Kidney tubule cell (primary cell): Measurements from ENCODE around the gene BATF.
A peak's percentile ranks its signal among the peaks of the same experiment; 100 is the strongest.

Source experiments
- DNase-seq: peaks from one replicate; pipeline ENCODE4 v3.0.0-alpha.2; 2018; ENCODE audit warnings: low spot score

BATF gene

DNA sequence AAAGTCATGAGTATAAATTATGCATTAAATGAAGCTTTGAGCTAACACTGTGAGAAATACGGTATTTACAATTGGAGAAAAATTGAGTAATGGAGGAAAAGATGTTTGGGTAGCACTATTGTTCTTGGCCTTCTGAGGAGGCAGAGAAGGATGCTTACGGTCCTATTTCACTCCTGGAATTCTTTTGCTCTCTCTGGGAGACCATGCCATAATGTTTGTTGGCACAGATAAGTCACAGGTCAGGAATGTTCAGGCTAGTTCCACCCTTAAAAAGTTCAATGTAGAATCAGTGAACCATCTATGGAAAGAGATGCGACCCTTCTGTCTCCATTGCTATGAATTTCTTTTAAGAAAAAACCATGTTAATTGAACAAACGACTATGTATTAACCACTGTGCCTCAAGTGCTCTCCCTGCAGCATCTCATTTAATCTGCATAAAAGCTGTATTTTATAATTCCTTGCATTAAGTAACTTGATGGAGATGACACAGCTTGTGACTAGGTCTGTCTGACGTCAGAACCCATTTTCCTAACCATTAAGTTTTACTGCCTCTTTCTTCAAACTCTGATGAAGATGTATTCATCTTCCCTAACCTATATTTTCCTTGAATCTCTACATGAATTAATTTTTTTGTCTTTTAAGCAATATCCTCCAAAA lies 9.5 kb downstream of the BATF start:
- peak; percentile 74 for DNase-seq

- DNase-seq = no peak
These were observed 11.7 kb downstream of the BATF start for GRCh38 chr14:75533791-75534555.

DNA sequence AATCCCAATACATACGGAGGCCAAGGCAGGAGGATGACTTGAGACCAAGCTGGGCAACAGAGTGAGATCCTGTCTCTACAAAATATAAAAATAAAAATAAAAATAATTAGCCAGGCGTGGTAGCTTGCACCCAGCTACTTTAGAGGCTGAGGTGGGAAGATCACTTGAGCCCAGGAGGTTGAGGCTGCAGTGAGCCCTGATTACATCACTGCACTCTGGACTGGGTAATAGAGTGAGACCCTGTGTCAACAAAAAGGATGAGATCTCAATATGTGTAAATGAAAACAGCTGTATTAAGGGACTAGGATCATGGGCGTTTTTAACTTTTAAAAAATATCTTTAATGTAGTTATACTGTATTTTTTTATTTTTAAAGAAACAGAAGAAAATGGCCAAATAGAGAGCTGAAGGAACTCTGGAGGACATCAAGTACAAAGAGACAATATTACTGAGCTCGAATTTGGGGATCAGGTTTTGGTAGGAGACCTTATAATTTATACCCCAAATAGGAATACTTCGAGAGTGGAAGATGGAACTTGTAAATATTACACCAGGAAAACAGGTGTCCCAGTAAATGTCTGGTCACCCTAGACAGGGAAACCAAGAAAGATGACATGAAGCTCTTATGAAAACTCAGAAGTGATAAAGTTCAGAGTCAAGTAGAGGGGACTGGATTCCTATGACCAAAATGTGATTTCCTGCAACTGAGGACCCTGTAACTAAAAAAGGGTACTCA lies 13.1 kb downstream of the BATF start:
- no peak for DNase-seq

GRCh38 chr14:75537071-75537470 lies 14.8 kb downstream of the BATF start:
- DNase-seq = no peak

GRCh38 chr14:75539162-75539560 lies 16.9 kb downstream of the BATF start:
- no peak for DNase-seq

DNA sequence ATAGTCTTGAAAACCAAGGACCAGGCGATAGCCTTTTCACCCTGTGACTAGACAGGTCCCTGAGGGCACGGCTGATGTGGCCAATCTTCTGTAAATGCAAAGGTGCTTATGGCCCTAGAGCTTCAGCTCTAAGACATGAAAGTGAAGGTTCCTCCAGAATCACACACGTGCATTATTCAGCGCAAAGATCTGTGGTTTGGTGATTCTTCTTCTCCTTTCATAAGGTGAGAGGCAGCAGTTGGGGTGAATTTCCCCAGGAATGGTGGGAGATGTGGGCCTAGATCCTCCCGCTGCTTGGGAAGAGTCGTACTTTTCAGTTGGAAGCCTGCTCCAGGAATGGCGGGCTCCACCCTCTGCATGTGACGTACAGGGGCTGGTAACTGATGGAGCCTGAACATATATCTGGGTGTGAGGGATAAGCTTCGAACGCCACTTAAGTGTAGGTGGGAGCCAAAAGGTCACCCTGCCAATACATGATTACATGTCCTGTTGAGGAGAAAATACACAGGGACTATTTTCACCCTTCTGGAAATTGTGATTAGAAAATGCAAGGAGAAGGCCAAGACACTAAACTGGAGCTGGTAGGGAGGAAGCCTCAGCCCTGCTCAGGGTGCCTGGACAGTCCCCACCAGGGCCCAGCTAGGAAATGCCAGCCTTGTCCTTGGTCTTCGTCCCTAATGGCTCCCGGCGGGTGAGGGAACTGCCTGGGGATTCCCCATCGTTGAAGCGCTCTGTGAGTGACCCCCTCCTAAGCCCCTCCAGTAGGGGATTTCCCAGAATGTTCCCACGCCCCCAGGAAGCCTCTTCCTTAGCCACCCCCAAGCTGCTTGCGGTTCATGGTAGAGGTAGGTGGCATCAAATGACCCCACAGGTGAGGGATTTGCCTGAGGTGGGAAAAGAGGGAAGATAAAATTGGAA lies 17.6 kb downstream of the BATF start:
- DNase-seq = no peak

GRCh38 chr14:75540479-75540851 lies 18.2 kb downstream of the BATF start:
- DNase-seq = no peak

GRCh38 chr14:75542588-75543091 lies 20.4 kb downstream of the BATF start:
- DNase-seq = no peak

DNA sequence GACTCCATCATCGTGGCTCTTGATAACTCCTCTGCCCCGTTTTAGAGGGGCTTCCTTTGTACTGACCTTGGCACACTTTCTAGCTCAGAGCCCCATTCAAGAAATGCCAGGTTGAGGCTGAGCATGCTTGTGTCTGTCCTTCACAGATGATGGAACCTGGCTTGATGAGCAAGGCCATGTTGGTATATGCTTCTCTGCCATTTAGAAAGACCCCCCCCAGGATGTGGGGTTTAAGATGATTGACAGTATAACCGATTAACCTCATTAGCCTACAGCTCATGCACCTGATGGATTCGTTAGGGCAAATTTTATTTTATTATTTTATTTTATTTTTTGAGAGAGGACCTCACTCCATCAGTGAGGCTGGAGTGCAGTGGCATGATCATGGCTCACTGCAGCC lies 21.0 kb downstream of the BATF start:
- no peak for DNase-seq

- no peak for DNase-seq
These were observed 21.5 kb downstream of the BATF start for GRCh38 chr14:75543786-75544185.

- no peak for DNase-seq
These were observed 23.6 kb downstream of the BATF start for GRCh38 chr14:75545907-75546306.

DNA sequence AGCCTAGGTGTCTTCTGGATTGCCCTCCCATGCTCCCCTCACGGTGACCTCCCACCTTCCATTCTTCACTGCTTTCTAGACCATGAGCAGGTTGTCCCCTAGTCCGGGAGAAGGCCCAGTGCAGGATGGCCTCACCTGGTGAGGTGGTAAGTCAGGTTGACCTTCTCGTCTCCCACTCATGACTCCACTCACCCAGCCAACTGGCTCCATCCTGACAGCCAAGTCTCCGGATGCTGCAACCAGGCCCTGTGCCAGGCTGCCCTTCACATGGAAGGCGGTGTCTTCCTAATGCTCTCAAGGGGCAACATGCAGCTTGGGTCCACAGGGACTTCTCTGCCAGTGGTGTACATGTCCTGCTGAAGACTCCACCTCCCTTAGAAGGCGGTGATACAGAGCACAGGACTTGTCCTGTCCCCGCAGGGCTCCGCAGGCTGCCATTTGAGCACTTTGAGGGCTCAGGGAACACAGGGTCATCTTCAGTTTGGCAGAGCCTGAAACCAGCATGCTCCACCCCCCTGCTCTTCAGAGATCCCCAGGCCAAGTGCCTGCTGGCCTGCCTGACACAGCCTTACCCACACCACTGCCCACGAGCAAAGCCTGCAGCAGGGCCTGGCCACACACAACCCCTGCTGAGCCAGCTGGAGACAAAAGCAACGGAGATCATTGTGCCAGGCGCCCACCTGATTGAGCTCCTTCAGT lies 25.4 kb downstream of the BATF start:
- no peak for DNase-seq

DNA sequence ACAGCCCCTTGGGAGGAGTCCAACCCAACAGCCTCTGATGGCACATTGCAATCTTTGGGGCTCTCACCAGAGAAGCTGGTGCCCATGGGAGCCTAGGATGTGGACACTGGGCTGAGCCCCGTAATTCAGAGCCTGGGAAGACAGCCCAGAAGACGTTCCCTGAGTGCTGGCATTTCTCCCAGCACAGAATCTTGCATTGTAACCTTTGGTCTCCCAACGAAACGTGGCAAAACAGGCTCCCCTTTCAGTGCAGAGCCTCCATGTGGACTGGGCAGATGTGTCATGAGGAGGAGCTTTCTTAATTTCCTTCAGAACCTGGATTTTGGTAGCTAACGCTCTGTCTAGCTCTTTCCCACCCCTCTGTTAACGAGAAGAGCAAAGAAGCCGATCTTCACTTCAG lies 26.3 kb downstream of the BATF start:
- DNase-seq = no peak

GRCh38 chr14:75549169-75549568 lies 26.9 kb downstream of the BATF start:
- DNase-seq = no peak

- no peak for DNase-seq
These were observed 28.8 kb downstream of the BATF start for GRCh38 chr14:75551021-75551420.

GRCh38 chr14:75553157-75553556 lies 30.9 kb downstream of the BATF start:
- no peak for DNase-seq

DNA sequence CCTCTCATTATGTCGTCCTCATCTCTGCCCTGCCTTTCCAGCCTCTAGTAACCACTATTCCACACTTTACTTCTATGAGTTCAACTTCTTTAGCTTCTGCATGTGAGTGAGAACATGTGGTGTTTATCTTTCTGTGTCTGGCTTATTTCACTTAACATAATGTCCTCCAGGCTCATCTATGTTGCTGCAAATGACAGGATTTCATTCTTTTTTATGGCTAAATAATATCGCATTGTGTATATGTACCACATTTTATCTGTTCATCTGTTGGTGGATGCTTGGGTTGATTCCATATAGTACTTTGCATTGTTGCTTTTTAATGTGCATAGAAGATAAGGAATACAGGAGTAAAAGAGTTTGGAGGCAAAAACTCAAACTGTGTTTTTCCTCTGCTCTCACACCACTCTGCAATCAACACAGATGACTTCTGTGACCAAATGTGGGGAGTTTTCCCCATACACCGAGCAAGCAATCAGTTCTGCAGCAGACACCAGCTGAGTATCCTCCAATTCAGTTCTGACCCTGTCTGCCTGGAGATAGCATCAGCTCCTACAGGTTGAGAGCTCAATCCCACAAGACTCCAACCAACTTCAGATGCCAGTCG lies 31.6 kb downstream of the BATF start:
- no peak for DNase-seq

- DNase-seq = peak; percentile 77
These were observed 32.2 kb downstream of the BATF start for GRCh38 chr14:75554482-75554881.

DNA sequence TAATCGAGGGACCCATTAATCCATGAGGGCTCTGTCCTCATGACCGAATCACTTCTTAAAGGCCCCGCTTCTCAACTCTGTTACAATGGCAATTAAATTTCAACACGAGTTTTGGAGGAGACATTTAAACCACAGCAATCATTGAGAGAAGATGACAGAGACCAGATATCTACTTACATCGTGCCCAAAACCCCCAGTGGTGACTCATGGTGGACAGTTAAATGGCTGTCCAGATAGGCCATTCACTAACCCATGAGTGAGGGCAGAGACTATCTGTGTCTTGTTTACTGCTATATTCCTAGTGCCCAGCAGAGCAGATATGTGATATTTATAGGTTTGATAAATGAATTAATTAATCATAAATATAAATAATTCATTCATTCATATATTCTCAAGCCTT lies 36.2 kb downstream of the BATF start:
- no peak for DNase-seq

GRCh38 chr14:75559045-75559444 lies 36.8 kb downstream of the BATF start:
- no peak for DNase-seq
